Measurements from ENCODE around the gene PDSS1. TPM values are rescaled to one million over a fixed set of nuclear protein-coding genes. Genes with fewer than 3 reads are reported as not detected.

PDSS1 gene
- total and polyA plus RNA-seq, 11 donors, result 1.8 to 13.5 (median 5.6) TPM

DNA sequence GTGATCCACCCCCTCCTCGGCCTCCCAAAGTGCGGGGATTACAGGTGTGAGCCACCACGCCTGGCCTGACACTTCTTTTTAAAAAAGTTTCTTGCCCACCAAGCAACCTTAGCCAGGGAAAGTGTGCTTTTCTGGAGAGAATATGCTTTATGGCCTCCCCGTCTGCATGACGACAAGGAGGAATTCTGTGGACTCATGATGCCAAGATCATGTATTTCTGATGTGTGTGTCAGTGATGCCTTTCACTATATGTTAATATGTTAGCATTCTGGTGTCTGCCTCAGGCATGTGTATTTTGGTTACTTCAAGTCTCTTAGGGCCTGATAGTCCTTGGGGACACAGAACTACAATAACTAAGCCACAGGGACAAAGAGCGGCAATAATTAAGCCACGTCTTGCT lies 2.1 kb downstream of the PDSS1 start:
- no peak overlapping the region for H3K4me3 ChIP-seq
- no peak overlapping the region for H3K27ac ChIP-seq
- 96 to 98% (median 97%) methylated on average over 7 of the region's 7 CpGs for WGBS, 4 donors
- no peaks in the 10 kb centered on the region for H3K27me3 ChIP-seq
- peaks cover 0 to 22% (median 9%) of the 10 kb centered on the region in 12 donors for H3K4me1 ChIP-seq
- peaks cover 0 to 8% (median 0%) of the 10 kb centered on the region in 9 donors for H3K36me3 ChIP-seq
- intact Hi-C loops (cut with DNase I), result loop anchor here in 2 of 10 donors (5.0 to 10.0 kb wide), 2 partner anchors 163 to 165 kb away; partner anchors contain the start of gene ABI1 (in 2 of the 2)
- no peaks in the 10 kb centered on the region for H3K9me3 ChIP-seq
- TF ChIP-seq, protein P1, sequence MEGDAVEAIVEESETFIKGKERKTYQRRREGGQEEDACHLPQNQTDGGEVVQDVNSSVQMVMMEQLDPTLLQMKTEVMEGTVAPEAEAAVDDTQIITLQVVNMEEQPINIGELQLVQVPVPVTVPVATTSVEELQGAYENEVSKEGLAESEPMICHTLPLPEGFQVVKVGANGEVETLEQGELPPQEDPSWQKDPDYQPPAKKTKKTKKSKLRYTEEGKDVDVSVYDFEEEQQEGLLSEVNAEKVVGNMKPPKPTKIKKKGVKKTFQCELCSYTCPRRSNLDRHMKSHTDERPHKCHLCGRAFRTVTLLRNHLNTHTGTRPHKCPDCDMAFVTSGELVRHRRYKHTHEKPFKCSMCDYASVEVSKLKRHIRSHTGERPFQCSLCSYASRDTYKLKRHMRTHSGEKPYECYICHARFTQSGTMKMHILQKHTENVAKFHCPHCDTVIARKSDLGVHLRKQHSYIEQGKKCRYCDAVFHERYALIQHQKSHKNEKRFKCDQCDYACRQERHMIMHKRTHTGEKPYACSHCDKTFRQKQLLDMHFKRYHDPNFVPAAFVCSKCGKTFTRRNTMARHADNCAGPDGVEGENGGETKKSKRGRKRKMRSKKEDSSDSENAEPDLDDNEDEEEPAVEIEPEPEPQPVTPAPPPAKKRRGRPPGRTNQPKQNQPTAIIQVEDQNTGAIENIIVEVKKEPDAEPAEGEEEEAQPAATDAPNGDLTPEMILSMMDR (IDR thresholded peaks at IDR 0.05), result no peak
- no peak for TF ChIP-seq POLR2A (IDR thresholded peaks at IDR 0.05)
- ATAC-seq (no peak), DNase-seq (no peak)

DNA sequence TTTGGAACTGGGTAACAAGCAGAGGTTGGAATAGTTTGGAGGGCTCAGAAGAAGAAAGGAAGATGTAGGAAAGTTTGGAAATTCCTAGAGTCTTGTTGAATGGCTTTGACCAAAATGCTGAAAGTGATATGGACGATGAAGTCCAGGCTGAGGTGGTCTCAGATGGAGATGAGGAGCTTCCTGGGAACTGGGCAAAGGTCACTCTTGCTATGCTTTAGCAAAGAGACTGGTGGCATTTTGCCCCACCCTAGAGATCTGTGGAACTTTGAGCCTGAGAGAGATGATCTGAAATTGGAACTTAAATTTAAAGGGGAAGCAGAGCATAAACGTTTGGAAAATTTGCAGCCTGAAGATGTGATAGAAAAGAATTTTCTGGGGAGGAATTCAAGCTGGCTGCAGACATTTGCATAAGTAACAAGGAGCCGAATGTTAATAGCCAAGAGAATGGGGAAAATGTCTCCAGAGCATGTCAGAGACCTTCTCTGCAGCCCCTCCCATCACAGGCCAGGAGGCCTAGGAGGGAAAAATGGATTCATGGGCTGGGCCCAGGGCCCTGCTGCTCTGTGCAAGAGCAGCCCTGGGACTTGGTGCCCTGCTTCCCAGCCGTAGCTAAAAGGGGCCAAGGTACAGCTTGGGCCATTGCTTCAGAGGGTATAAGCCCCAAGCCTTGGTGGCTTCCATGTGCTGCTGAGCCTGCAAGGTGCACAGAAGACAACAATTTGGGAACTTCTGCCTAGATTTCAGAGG lies 3.6 kb downstream of the PDSS1 start:
- no peak for DNase-seq
- no peak for TF ChIP-seq POLR2A (IDR thresholded peaks at IDR 0.05)
- TF ChIP-seq, protein P1 (IDR thresholded peaks at IDR 0.05), result no peak
- Histone ChIP-seq H3K9me3 (no peaks in the 10 kb centered on the region), H3K4me3 (no peak overlapping the region), H3K4me1 (peaks cover 0 to 26% (median 9%) of the 10 kb centered on the region in 12 donors), H3K27ac (no peak overlapping the region), H3K27me3 (no peaks in the 10 kb centered on the region), H3K36me3 (peaks cover 0 to 18% (median 13%) of the 10 kb centered on the region in 9 donors)
- ATAC-seq, result no peak
- intact Hi-C loops (cut with DNase I), result no loop called here
- WGBS, 4 donors, result 62 to 80% (median 72%) methylated on average over 4 of the region's 4 CpGs

DNA sequence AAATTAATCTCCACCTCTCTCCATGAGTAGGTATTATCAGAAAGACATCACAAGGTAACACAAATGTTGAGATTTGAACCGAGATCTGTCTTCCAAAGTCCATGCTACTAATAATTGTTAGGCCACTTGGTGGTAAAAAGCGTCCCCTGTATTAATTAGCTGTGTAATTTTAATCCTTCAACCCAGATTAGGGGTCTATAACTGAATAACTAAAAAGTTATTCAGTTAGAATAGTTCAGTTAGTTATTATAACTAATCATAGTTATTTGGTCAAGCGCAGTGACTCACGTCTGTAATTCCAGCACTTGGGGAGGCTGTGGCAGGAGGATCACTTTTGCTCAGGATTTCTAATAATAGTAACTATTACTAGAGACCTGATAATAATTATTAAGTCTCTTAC lies 5.6 kb downstream of the PDSS1 start:
- Histone ChIP-seq H3K4me3 (no peak overlapping the region), H3K27me3 (no peaks in the 10 kb centered on the region), H3K36me3 (peaks cover 0 to 39% (median 33%) of the 10 kb centered on the region in 9 donors), H3K9me3 (no peaks in the 10 kb centered on the region), H3K27ac (no peak overlapping the region), H3K4me1 (peaks cover 0 to 25% (median 8%) of the 10 kb centered on the region in 12 donors)
- TF ChIP-seq POLR2A (IDR thresholded peaks at IDR 0.05), result no peak
- TF ChIP-seq, protein P1 (IDR thresholded peaks at IDR 0.05), result no peak
- intact Hi-C loops (cut with DNase I), result no loop called here
- ATAC-seq (no peak), DNase-seq (no peak)
- WGBS, 4 donors, result 81 to 98% (median 91%) methylated on average over 4 of the region's 4 CpGs

DNA sequence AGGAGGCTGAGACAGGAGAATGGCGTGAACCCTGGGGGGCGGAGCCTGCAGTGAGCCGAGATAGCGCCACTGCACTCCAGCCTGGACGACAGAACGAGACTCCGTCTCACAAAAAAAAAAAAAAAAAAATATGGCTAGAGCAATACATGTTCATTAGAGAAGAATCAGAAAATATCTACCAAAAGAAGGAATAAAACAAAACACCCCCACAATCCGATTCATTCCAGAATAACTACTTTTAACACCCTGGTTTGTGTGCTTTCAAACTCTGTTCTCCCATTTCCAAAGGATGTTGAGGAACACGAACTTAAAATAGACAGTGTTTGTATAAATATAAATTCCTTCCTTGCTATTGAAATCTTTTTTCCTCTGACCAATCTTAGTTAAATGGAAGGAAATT lies 6.5 kb downstream of the PDSS1 start:
- TF ChIP-seq, protein P1 (IDR thresholded peaks at IDR 0.05), result no peak
- TF ChIP-seq POLR2A (IDR thresholded peaks at IDR 0.05), result no peak
- no peaks in the 10 kb centered on the region for H3K9me3 ChIP-seq
- no peak overlapping the region for H3K4me3 ChIP-seq
- DNase-seq, result no peak
- H3K36me3 ChIP-seq, result peaks cover 0 to 47% (median 38%) of the 10 kb centered on the region in 9 donors
- no peaks in the 10 kb centered on the region for H3K27me3 ChIP-seq
- 81 to 90% (median 89%) methylated on average over 6 to 9 of the region's 9 CpGs for WGBS, 4 donors
- no peak for ATAC-seq
- no peak overlapping the region for H3K27ac ChIP-seq
- intact Hi-C loops (cut with DNase I), result no loop called here
- H3K4me1 ChIP-seq, result peaks cover 0 to 16% (median 0%) of the 10 kb centered on the region in 12 donors
